Measurements from ENCODE around the gene ACVR1.

ACVR1 gene

DNA sequence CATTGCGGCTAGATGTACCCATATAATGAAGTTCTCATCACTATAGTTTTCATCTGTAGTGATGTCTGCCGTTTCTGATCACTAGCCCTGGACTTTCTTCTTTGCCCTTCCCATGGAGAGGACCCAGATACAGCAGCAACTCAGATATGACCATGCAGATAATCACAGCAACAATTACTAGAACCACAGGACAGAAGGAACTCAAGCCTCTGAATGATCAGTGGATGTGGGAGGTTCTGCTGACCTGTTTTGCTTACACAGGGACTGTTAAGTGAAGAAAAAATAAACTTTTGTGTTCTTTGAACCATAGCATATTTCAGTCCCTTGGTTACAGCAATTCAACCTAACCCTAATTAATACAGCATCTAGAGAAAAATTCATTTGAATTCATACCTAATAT is 62.7 kb downstream of the ACVR1 start:
- Histone ChIP-seq H3K27ac (no peak overlapping the region), H3K4me3 (no peak overlapping the region)
- TF ChIP-seq CTCF (IDR thresholded peaks at IDR 0.05): no peak
- no peak for DNase-seq (ENCODE audit: low spot score)

- TF ChIP-seq CTCF (IDR thresholded peaks at IDR 0.05): no peak
- Histone ChIP-seq H3K27ac (no peak overlapping the region), H3K4me3 (no peak overlapping the region)
- DNase-seq (ENCODE audit: low spot score): no peak
Observed at GRCh38 chr2:157810037-157810436, 66.1 kb downstream of the ACVR1 start.

DNA sequence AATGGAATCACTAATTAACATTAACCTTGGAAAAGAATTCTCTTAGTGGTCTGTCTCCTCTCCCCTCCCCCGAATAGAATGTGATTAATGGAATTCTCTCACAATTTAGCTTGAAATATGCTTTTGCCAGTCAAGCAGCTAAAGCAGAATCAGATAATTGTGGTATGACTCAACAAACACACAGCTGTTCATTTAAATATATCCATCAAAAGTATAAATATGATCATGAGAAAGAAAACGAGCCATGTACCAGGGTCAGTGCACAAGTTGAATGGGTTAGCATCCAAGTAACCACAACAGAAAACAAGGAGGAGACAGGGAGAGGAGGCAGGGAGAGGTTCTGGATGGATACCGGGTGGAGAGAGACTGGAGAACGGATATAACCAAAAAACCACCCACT is 66.9 kb downstream of the ACVR1 start:
- no peak overlapping the region for H3K27ac ChIP-seq
- no peak overlapping the region for H3K4me3 ChIP-seq
- TF ChIP-seq CTCF (IDR thresholded peaks at IDR 0.05): no peak
- no peak for DNase-seq (ENCODE audit: low spot score)

DNA sequence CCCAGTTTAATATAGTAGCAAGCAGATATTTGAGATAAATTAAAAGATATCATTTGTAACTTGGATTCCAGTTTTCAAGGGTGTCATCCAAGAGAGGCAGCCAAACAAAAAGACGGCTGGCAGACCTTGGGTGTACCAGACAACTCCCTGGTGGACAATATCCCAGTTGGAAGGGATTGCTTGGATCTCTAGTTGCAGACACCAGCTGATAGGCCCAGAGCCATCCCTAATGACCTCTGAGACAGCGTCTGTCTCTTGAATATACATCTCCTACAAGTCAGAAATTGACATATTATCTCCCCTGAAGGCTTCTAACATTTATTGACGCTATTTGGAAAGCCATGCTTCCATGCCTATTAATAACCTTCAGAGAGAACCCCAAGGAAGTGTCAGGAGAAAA is 67.7 kb downstream of the ACVR1 start:
- no peak for DNase-seq (ENCODE audit: low spot score)
- TF ChIP-seq CTCF (IDR thresholded peaks at IDR 0.05): no peak
- H3K4me3 ChIP-seq: no peak overlapping the region
- H3K27ac ChIP-seq: no peak overlapping the region

DNA sequence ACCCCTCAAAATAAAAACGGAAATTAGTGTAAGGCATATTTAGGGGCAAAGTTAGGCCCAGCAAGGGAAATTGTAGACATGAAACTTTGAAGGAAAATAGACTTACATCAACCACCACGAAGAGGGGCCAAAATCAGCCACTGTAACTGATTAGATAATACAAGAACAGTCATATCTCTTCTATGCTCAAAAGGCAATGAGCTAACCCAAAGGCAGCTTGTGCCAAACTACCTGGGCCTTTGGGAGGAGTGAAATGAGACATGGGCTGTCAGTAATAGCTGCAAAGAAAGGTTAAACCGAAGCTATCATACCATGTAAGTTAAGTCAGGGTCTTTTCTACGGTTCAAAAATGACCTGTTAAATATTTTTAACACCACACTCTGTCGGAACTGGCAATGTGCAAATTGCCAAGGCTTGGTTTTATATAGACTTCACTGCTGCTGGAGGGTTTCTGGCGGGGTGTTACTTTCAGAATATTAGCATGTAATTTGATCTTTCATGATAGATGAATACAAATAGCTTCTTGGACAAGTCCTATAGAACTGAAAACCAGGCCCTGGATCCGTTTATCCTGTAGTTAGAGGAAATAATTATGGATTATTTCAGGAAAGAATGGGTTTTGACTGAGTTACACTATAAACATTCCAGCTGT is 69.6 kb downstream of the ACVR1 start:
- no peak overlapping the region for H3K27ac ChIP-seq
- TF ChIP-seq CTCF (IDR thresholded peaks at IDR 0.05): no peak

GRCh38 chr2:157805519-157805918 is 70.6 kb downstream of the ACVR1 start:
- DNase-seq (ENCODE audit: low spot score): no peak
- Histone ChIP-seq H3K4me3 (no peak overlapping the region), H3K27ac (no peak overlapping the region)
- TF ChIP-seq CTCF (IDR thresholded peaks at IDR 0.05): no peak

More for the DNA sequence above, 69.6 kb downstream of the ACVR1 start:
- DNase-seq (ENCODE audit: low spot score): no peak
- H3K4me3 ChIP-seq: no peak overlapping the region

- Histone ChIP-seq H3K4me3 (no peak overlapping the region), H3K27ac (no peak overlapping the region)
- no peak for TF ChIP-seq CTCF (IDR thresholded peaks at IDR 0.05)
- no peak for DNase-seq (ENCODE audit: low spot score)
Observed at GRCh38 chr2:157804355-157804754, 71.8 kb downstream of the ACVR1 start.
